Mesenchymal stem cell (in vitro differentiated cells and primary cell): ENCODE data around the gene DNAH2.
A peak's percentile ranks its signal among the peaks of the same experiment; 100 is the strongest.

ENCODE experiments used
- DNase-seq: peaks from one replicate; pipeline ENCODE4 v3.0.0-alpha.2; 2013
- H2AFZ ChIP-seq: one replicate; pipeline ENCODE4 v1.6.1; 2013; ENCODE audit warnings: low read depth, mild to moderate bottlenecking, control low read depth, inconsistent platforms, low read length, moderate library complexity
- H2AK5ac ChIP-seq: 2 replicates; pipeline ENCODE4 v1.6.1; 2013; ENCODE audit warnings: low read length, moderate library complexity, mild to moderate bottlenecking, inconsistent platforms; ENCODE audit not compliant: severe bottlenecking
- H2BK120ac ChIP-seq: one replicate; pipeline ENCODE4 v1.6.1; 2013; ENCODE audit warnings: low read depth, mild to moderate bottlenecking, inconsistent platforms, low read length, moderate library complexity
- H2BK12ac ChIP-seq, 2 experiments: one replicate each; pipeline ENCODE4 v1.6.1; 2013; ENCODE audit warnings: inconsistent platforms in 2 of 2, low read length in 2 of 2, mild to moderate bottlenecking in 2 of 2, moderate library complexity in 2 of 2, control low read depth in 1 of 2
- H2BK15ac ChIP-seq: one replicate; pipeline ENCODE4 v1.6.1; 2013; ENCODE audit warnings: mild to moderate bottlenecking, low read depth, inconsistent platforms; ENCODE audit not compliant: poor library complexity, severe bottlenecking
- H2BK5ac ChIP-seq: 2 replicates; pipeline ENCODE4 v1.6.1; 2013; ENCODE audit warnings: low read depth, mild to moderate bottlenecking, low read length, control low read depth, inconsistent platforms; ENCODE audit not compliant: poor library complexity, severe bottlenecking
- H3K14ac ChIP-seq, 2 experiments: one replicate each; pipeline ENCODE4 v1.6.1; 2013; ENCODE audit warnings: inconsistent platforms in 2 of 2, low read length in 2 of 2, control low read depth in 1 of 2, mild to moderate bottlenecking in 1 of 2, moderate library complexity in 1 of 2
- H3K18ac ChIP-seq, 2 experiments: one replicate each; pipeline ENCODE4 v1.6.1; 2013; ENCODE audit warnings: inconsistent platforms in 2 of 2, low read length in 2 of 2, control low read depth in 1 of 2, low read depth in 1 of 2, mild to moderate bottlenecking in 1 of 2
- H3K23ac ChIP-seq, 2 experiments: one replicate each; pipeline ENCODE4 v1.6.1; 2013; ENCODE audit warnings: inconsistent platforms in 2 of 2, low read length in 2 of 2, mild to moderate bottlenecking in 2 of 2, moderate library complexity in 2 of 2, control low read depth in 1 of 2
- H3K27ac ChIP-seq: 2 replicates; pipeline ENCODE4 v1.5.1; 2013; ENCODE audit warnings: mild to moderate bottlenecking, moderate library complexity, low read length, control low read depth, inconsistent platforms; ENCODE audit not compliant: poor library complexity, severe bottlenecking
- H3K27me3 ChIP-seq, 2 experiments: 2 replicates each; pipeline versions ENCODE4 v1.6.1 to v1.7.0; 2013; ENCODE audit warnings: low read length in 2 of 2, mild to moderate bottlenecking in 2 of 2, moderate library complexity in 2 of 2, control low read depth in 1 of 2, inconsistent platforms in 1 of 2; ENCODE audit not compliant: control insufficient read depth in 1 of 2, insufficient read depth in 1 of 2
- H3K36me3 ChIP-seq, 2 experiments: 2 replicates each; pipeline versions ENCODE4 v1.6.1 to v1.7.0; 2013; ENCODE audit warnings: low read length in 2 of 2, control low read depth in 1 of 2, inconsistent platforms in 1 of 2, low read depth in 1 of 2, mild to moderate bottlenecking in 1 of 2; ENCODE audit not compliant: insufficient read depth in 2 of 2, control insufficient read depth in 1 of 2
- H3K4ac ChIP-seq, 2 experiments: one replicate each; pipeline ENCODE4 v1.6.1; 2013; ENCODE audit warnings: inconsistent platforms in 2 of 2, low read length in 2 of 2, mild to moderate bottlenecking in 2 of 2, moderate library complexity in 2 of 2, control low read depth in 1 of 2, low read depth in 1 of 2
- H3K4me1 ChIP-seq: 2 replicates; pipeline ENCODE4 v1.6.1; 2013; ENCODE audit warnings: low read depth, low read length, control low read depth; ENCODE audit not compliant: control insufficient read depth, insufficient read depth
- H3K4me2 ChIP-seq: 2 replicates; pipeline ENCODE4 v1.6.1; 2013; ENCODE audit warnings: low read length, mild to moderate bottlenecking, inconsistent platforms; ENCODE audit not compliant: poor library complexity, severe bottlenecking
- H3K4me3 ChIP-seq, 2 experiments: 2 replicates each; pipeline versions ENCODE4 v1.5.1 to v1.7.0; 2013; ENCODE audit warnings: low read length in 2 of 2, mild to moderate bottlenecking in 2 of 2, control low read depth in 1 of 2, low read depth in 1 of 2; ENCODE audit not compliant: insufficient read depth in 1 of 2
- H3K79me1 ChIP-seq: replicated peaks from 2 replicates; pipeline ENCODE4 v1.6.1; 2013; ENCODE audit warnings: mild to moderate bottlenecking, control low read depth, low read length, inconsistent platforms; ENCODE audit not compliant: poor library complexity, severe bottlenecking
- H3K9ac ChIP-seq: 2 replicates; pipeline ENCODE4 v1.7.0; 2013; ENCODE audit warnings: mild to moderate bottlenecking, low read length, moderate library complexity
- H3K9me3 ChIP-seq: 2 replicates; pipeline ENCODE4 v1.7.0; 2013; ENCODE audit warnings: mild to moderate bottlenecking, low read length; ENCODE audit not compliant: control insufficient read depth
- H4K8ac ChIP-seq: one replicate; pipeline ENCODE4 v1.6.1; 2013; ENCODE audit warnings: inconsistent platforms, mild to moderate bottlenecking, low read length, moderate library complexity
- H4K91ac ChIP-seq: one replicate; pipeline ENCODE4 v1.6.1; 2013; ENCODE audit warnings: mild to moderate bottlenecking, low read length, inconsistent platforms
- WGBS: methylation state at CpG from one replicate; pipeline ENCODE4 v1.1.7; 2013; ENCODE audit warnings: mixed read lengths; 5-methylcytosine and 5-hydroxymethylcytosine counted together

Gene DNAH2

DNA sequence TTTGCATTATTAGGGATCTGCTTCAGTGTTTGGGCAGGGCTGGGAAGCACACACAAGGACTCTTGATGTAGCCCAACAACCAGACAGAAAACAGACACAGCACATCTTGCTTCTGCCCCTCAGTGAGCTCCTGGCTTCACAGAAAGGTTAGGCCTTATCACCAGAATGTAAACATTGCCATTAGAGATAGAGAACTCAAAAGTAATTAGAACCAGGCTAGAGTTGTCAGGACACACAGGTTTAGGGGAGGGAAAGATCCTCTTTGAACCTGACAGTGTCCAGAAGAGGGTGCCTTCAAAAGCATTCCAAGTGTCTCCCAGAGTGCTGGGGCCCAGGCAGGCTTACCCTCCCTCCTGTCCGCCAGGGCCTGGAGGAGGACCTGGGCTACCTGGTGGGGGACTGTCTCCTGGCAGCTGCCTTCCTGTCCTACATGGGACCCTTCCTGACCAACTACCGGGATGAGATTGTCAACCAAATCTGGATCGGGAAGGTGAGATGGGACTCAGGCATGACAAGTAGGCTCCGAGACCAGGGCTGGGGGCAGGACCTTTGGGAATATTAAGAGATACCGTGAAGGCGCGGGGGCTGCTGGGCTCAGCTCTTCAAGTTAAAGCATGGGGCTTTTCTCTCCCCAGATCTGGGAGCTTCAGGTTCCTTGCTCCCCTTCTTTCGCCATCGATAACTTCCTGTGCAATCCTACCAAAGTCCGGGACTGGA is 99.5 kb downstream of the DNAH2 start:
- Histone ChIP-seq H2BK12ac (no peak overlapping the region), H2AK5ac (no peak overlapping the region), H3K36me3 (no peaks in the 10 kb centered on the region), H3K9me3 (no peaks in the 10 kb centered on the region), H3K27me3 (peaks cover 48 to 55% of the 10 kb centered on the region in 2 experiments), H4K8ac (no peak overlapping the region), H3K14ac (peak overlapping the region in 1 of 2 experiments; percentile 61), H3K18ac (no peak overlapping the region), H2AFZ (no peak overlapping the region), H2BK15ac (no peak overlapping the region), H2BK120ac (no peak overlapping the region), H3K4me2 (no peak overlapping the region), H3K4me1 (no peaks in the 10 kb centered on the region), H3K79me1 (no peaks in the 10 kb centered on the region), H3K9ac (no peak overlapping the region), H3K27ac (no peak overlapping the region), H2BK5ac (no peak overlapping the region), H3K23ac (no peak overlapping the region), H3K4me3 (no peak overlapping the region), H3K4ac (no peak overlapping the region), H4K91ac (no peak overlapping the region)
- DNase-seq: no peak
- WGBS: 61% methylated on average over 10 of the region's 10 CpGs

DNA sequence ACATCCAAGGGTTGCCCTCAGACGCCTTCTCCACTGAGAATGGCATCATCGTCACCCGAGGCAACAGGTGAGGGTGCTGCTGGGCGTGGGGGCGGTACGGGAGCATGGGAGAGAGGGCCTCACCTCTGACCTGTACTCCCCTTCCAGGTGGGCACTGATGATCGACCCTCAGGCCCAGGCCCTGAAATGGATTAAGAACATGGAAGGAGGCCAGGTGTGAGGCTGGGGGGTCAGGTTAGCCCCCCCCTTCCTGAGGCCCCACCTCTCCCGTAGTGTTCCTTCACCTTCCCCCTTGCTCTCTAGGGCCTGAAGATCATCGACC is 100.1 kb downstream of the DNAH2 start:
- Histone ChIP-seq H3K4me1 (no peaks in the 10 kb centered on the region), H3K79me1 (no peaks in the 10 kb centered on the region), H4K8ac (no peak overlapping the region), H2AFZ (no peak overlapping the region), H3K27ac (no peak overlapping the region), H2AK5ac (no peak overlapping the region), H3K27me3 (peaks cover 48 to 55% of the 10 kb centered on the region in 2 experiments), H2BK12ac (no peak overlapping the region), H4K91ac (no peak overlapping the region), H2BK5ac (no peak overlapping the region), H3K4ac (no peak overlapping the region), H3K23ac (no peak overlapping the region), H3K4me2 (no peak overlapping the region), H2BK15ac (no peak overlapping the region), H3K4me3 (no peak overlapping the region), H2BK120ac (no peak overlapping the region), H3K18ac (no peak overlapping the region), H3K14ac (peak overlapping the region in 1 of 2 experiments; percentile 19), H3K9ac (no peak overlapping the region), H3K9me3 (no peaks in the 10 kb centered on the region), H3K36me3 (no peaks in the 10 kb centered on the region)
- DNase-seq: no peak
- 90% methylated on average over 8 of the region's 9 CpGs for WGBS

DNA sequence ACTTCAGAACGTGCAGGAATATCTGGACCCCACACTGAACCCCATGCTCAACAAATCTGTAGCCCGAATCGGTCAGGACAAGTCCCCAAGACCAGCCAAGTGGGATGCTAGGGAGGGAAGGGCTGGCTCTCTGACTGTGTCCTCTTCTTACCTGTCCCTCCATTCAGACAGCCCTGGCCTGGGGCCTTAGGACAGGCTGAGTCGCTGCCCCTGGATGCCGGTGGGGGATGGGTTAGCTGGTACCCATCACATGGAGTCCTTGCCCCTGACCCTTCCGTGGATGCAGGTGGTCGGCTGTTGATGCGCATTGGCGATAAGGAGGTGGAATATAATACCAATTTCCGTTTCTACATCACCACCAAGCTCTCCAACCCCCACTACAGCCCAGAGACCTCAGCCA is 100.5 kb downstream of the DNAH2 start:
- H3K23ac ChIP-seq: no peak overlapping the region
- WGBS: 85% methylated on average over 5 of the region's 10 CpGs
- no peaks in the 10 kb centered on the region for H3K36me3 ChIP-seq
- H3K27ac ChIP-seq: no peak overlapping the region
- H4K8ac ChIP-seq: no peak overlapping the region
- DNase-seq: no peak
- no peak overlapping the region for H3K14ac ChIP-seq
- no peak overlapping the region for H3K18ac ChIP-seq
- no peak overlapping the region for H2BK15ac ChIP-seq
- no peak overlapping the region for H3K4me2 ChIP-seq
- H3K27me3 ChIP-seq: peaks cover 48 to 55% of the 10 kb centered on the region in 2 experiments
- no peak overlapping the region for H2AK5ac ChIP-seq
- H3K9me3 ChIP-seq: no peaks in the 10 kb centered on the region
- no peak overlapping the region for H2BK120ac ChIP-seq
- no peak overlapping the region for H3K9ac ChIP-seq
- no peak overlapping the region for H3K4ac ChIP-seq
- H3K4me1 ChIP-seq: no peaks in the 10 kb centered on the region
- no peak overlapping the region for H2BK12ac ChIP-seq
- no peak overlapping the region for H3K4me3 ChIP-seq
- no peak overlapping the region for H2AFZ ChIP-seq
- no peak overlapping the region for H4K91ac ChIP-seq
- H3K79me1 ChIP-seq: no peaks in the 10 kb centered on the region
- H2BK5ac ChIP-seq: no peak overlapping the region

- Histone ChIP-seq H3K27ac (no peak overlapping the region), H3K23ac (no peak overlapping the region), H2BK12ac (no peak overlapping the region), H3K9ac (no peak overlapping the region), H2AFZ (no peak overlapping the region), H3K4me3 (no peak overlapping the region), H4K91ac (no peak overlapping the region), H3K79me1 (no peaks in the 10 kb centered on the region), H3K14ac (no peak overlapping the region), H2BK120ac (no peak overlapping the region), H2BK5ac (no peak overlapping the region), H3K4me1 (no peaks in the 10 kb centered on the region), H2BK15ac (no peak overlapping the region), H3K9me3 (no peaks in the 10 kb centered on the region), H3K4ac (no peak overlapping the region), H3K18ac (no peak overlapping the region), H4K8ac (no peak overlapping the region), H3K4me2 (no peak overlapping the region), H3K36me3 (no peaks in the 10 kb centered on the region), H3K27me3 (peaks cover 55% of the 10 kb centered on the region in 2 experiments), H2AK5ac (no peak overlapping the region)
- 88% methylated on average over 27 of the region's 27 CpGs for WGBS
- DNase-seq: no peak
These were observed 101.5 kb downstream of the DNAH2 start for GRCh38 chr17:7818746-7819645.
